Muscle of back (tissue), 11 donors: Measurements from ENCODE around the gene NEUROG2. TPM values are rescaled to one million over a fixed set of nuclear protein-coding genes. Genes with fewer than 3 reads are reported as not detected.

Source experiments
- DNase-seq, 3 donors: peaks; one replicate each; pipeline versions ENCODE4 v3.0.0 to v3.0.0-alpha.2; 2013
- polyA plus RNA-seq, 10 donors: library from polyadenylated mRNA; unstranded; fragments of 120-200 nt; gene quantifications; one replicate each; pipeline ENCODE4 v1.2.1, GENCODE V29; 2013; ENCODE audit not compliant: insufficient read length in 10 of 10

Gene NEUROG2
- polyA plus RNA-seq, 10 donors, result 0.09 TPM; not detected in 9

DNA sequence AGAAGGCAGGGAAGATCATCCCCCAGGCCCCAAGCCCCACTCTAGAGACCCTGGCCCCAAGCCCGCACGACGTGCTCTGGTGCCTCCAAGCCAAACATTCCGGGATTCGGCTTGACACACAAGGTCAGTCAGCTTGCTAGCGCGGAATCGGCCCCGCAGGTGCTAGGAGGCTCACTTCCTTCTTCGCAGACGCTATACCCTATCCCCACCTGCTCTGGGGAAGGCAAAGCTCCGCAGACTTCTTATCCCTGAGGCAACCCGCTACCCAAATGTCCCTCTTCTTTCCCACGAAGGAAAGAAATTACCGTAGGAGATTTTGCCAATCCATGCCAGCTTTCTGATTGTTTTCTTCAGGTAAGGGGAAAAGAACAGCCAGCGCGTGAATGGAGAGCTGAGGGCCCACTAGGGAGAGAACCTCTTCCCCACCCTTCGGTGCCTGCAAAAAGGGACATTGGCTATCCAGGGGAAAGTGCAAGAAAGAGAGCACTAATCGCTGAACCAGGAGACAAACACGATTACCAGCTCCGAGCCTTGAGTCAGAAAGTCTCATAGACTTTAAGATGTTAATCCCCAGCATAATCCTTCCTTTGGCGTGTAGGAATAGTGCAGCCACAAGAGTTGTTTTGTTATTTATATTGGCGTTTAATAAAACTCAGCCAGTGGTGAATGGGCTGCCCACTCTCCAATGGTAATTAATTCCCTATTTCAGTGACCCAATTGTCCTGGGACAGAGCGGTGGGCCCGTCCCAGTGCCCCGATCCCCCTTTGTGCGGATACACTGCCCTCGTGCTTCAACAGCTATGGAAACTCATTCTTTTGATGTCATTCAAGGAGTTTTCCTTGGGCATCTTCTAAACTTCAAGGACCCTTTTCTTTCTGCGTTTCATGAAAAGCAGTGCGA is 5.4 kb upstream of the NEUROG2 start:
- peak in 2 of 3 donors; percentile 2 to 36 for DNase-seq

DNA sequence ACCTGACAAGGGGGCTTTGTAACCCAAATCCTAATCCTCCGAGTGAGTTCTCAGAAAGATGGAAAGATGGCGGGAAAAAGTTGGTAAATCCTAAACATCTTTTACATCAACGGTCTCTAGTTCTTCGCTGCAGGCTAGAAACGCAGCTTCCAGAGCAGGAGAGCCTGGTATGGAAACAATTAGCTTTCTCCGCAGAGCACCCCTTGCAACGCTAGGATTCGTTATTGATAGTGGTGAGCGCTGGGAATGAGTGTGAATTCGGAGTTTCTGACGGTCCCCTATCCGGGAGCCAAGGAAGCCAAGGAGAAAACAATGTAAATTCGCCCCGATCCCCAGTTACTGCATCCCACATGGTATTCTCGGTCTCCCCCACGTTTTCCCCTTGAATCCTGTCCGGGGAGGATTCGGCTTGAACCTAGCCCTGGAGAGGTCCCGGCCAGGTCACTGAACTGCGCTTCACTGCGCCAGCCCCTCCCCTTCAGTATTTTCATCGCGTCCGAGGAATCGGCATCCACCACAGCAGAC is 4.7 kb upstream of the NEUROG2 start:
- peak in 2 of 3 donors; percentile 3 to 24 for DNase-seq

DNA sequence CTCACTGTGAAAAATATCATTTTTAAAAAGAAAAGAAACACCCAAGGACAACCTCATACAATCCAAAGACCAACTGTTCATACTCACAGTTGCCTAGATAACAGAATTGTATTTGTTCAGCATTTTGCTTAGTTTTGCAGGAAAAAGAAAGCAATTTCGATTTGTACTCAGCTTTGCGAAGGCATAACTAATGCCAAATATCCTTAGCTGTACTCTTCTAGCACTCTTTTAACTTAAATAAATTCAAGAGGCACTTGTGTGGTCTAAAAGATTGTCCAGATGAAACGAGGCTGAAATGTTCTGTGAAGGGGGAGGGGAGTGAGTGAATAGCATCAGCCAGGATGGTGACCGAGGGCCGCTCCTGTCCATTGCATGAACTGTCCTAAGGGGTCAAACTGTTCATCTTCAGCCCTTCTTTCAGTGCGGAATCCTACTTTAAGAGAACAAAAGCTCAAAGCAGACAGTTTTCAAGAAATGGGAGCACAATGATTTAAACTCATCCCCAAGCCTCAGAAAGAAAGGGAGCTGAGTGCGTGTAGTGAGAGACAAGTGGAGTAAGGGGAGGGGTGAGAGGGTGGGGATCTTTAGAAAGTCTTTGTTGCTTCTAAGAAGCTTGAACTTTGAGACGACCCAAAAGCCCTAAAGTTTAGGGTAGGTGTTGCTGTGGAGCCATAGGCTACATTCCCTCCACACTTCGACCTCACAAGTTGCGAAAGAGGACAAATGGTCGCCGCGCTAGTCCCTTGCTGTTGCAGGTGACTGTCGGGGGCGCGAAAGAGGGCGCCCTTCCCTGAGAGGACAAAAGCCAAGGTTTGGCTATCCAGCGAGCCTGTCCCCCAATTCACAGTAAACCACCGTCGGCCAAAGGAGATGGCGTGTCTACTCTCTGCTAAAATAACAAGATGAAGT is 4.0 kb upstream of the NEUROG2 start:
- peak in 2 of 3 donors; percentile 4 to 53 for DNase-seq

DNA sequence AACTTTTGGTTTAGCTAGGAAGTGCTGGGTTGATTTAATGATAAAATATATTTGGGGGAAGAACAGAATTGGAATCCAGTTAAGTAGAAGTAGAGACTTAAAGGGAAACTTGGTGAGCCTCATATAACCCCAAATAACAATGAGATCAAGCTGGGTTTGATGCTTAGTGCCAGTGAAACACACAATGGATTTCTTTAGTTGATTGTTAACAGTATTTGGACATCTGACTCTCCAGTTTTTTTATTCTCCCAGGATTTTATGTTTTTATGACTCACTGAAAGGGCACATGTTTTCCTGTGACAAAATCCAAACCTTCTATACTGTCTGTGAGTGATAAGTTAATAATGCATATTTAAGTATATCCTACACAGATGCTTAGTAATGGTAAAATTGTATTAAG is 2.7 kb upstream of the NEUROG2 start:
- DNase-seq, result peak in 1 of 3 donors; percentile 27

DNA sequence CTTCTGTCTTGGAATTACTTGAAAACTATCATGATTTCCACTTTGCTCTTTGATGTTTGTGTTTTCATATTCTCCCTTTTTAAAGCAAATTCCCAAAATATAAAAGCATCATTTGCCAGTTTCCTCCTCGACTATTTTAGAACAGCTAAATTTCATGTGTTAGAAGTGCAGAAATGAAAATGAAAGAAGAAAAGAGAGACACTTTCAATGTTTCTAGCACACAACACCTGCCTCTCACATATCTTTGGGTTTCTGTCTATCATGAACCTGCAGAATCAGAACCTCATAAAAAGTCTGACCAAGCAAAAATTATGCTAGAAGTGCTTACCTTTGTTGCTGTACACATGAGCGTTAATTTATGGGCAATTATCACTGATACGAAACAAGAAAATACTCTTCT is 1.9 kb upstream of the NEUROG2 start:
- DNase-seq, result peak in 1 of 3 donors; percentile 3

DNA sequence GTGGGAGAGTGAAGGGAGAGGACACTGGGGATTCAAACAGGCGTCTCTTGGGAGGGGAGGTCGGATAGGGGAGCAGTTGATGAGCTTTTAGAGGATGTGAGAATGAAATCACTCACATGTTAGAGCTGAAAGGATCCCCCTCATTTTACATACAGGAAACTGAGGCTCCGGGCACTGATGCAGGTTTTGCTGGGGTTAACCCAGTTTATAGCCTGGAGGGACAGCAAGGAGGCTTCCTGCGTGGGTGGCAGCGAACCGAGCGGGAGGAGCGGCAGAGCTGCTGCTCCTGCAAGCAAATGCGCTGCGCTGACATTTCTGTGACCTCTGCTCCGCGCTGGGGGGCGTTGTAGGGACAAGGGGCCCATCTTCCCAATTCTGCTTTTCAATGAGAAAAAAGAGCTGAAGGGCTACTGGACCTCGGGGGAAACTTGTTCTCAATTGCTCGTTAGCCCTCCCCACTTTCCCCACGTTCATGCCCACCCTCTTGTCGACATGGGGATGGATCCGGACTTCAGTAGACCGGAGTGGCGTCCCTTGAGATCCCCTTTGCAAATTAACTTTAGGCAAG is 1.2 kb upstream of the NEUROG2 start:
- peak in 1 of 3 donors; percentile 35 for DNase-seq

DNA sequence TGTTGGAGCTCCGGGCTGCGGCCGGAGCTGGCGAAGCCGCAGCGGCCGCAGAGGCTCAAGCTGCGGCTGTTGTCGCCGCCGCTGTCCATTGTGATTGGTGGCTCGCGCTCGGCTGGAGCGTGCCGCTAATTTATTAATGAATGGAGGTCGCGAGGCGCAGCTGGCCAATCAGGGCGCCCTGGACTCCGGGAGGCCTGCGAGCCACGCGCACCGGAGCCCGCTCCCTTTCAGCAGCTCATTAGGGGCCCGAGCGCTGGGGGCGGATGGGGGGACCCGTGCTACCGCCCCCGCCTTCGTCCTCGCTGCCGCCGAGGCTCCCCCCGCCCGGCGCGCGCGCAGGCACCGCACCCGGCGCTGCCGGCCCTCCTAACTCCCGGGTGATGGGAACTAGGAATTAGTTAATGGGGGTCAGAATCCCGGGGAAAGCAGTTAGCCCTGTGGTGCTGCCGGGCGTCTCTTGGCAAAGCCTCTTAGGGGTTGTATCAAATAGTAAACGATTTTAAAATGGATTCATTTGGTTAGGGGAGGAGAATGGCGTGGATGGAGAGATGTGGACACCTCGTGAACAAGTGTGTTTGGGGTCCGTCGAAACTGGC is 589 bp upstream of the NEUROG2 start:
- DNase-seq, result peak in 2 of 3 donors; percentile 12 to 53

DNA sequence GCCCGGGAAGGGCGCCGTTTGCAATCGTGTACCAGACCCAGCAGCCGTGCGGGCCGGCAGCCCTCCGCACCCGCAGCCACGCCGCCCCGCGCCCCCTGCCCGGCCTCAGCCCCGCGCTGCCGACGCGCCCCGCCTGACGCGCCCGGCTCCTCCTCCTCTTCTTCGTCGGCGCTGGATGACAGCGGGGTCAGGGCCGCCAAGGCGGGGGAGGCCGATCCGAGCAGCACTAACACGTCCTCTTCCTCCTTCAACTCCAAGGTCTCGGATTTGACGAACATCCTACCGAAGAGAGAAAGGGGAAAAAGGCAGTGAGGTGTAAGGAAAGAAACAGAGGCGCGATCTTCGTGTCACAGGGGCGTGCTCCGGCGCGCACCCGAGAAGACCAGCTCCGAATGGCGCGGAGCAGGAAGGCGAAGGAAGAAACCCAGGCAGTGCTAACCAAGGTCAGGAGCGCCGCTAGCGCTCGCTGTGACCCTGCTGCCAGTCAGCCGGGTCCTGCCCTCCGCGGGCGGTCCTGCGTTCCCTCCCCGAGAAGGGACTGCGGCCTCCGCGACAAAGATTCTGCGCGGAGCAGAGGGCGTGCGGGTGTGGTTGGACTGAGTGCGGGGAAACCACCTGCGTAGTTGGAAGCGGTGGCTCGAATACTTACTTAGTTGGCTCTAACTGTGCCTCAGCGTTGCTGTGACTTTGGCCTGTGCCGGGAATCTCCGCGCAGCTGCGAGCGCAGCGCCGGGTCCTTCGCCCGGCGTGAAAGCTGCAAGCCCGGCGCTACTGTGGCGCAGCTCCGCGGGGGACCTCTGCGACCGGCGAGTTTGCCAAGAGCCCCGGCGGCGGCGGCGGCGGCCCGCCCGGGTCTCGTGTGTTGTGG is 548 bp downstream of the NEUROG2 start:
- DNase-seq, result peak in 2 of 3 donors; percentile 54 to 81

DNA sequence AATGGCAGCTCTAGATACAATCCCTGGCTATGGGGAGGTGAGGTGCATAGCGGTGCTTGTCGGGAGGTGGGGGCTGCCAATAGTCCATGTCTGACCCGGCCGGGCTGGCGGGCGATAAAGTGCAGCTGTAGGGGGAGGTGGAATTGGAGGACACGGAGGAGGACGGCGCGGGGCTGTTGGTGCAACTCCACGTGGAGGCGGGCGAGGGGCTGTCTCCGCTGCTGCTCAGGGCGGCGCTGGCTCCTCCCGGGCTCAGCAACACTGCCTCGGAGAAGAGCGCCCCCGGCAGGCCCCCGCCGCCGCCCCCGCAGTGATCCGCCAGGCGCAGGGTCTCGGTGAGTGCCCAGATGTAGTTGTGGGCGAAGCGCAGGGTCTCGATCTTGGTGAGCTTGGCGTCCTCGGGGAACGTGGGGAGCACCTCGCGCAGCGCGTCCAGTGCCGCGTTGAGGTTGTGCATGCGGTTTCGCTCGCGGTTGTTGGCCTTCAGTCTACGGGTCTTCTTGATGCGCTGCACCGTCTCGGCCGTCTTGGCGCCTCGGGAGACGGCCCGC is 1.3 kb downstream of the NEUROG2 start:
- peak in 1 of 3 donors; percentile 3 for DNase-seq

DNA sequence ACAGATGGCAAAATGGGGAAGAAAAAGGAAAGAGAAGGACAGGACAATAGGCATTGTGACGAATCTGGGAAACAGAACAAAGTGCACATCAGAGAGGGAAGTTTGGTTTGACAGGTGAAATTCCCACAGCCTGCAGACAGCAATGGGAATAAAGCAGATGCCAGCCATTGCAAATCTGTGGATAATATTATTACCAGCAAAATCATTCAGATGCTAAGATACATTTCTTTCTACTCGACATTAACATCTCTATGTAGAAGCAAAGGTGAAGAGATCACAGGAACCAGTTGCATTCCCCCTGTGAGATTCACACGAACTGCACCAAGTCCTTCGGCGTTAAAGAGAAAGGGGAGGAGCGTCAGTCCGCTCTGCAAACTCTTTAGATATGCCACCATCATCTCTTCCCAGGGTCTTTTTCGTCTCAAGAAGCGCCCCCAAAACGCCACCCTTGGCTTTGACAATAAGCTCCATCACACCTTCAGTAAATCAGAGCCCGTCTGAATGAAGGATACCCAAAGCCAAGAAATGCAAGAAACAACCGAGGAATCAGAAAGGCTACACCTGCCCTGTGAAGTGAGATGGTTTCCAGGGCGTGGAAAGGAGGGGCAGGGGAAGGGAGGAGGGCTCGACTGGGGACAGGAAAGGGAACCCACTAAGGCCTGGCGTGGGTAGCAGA is 1.9 kb downstream of the NEUROG2 start:
- DNase-seq, result peak in 1 of 3 donors; percentile 22

DNA sequence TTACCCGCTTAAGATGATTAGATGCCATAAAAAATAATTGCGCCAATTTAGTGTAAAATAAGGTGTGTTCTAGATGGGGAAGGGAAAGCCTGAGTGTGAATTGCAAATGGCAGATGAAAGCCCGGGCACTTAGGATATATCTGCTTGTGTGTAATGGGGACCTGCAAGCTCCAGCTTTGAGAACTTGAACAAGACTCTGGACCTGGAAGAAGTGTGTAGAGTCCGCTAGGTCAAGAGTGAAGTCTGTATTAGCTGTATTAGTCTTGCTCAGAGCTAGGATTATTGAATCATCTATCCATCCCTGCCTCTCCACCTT is 4.2 kb downstream of the NEUROG2 start:
- DNase-seq, result no peak

DNA sequence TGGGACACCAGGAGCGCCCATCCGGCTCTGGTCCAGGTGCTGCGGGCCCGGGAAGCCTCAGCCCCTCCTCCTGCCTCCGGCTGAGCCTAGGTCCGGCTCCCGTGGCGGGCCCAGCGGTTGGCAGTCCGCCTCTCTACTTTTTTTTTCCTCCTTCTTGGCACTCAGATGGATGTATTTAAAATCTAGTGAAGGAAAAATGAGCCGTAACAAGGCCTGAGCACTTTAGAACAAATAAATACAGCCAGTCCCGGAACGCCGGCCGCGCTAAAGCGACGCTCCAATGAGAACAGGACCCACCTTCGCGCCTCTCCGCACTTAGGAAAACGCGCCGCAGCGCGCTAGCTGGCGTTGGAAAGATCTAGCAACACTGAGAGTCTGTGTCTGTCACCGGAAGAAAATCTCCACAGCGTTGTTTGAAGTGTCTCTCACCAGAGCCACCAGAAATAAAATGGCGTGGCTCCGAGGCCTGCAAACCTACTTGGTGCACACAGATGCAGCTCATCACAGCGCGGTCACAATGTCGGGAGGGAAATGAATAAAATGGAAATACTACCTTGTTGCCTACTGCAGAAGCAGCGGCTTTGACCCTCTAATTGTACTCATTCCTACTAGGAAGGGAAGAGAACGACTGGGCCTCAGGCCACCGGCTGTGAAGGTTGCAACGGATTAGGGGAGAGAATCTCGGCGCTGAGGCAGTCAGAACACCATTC is 4.7 kb downstream of the NEUROG2 start:
- DNase-seq, result peak in 2 of 3 donors; percentile 19 to 53

DNA sequence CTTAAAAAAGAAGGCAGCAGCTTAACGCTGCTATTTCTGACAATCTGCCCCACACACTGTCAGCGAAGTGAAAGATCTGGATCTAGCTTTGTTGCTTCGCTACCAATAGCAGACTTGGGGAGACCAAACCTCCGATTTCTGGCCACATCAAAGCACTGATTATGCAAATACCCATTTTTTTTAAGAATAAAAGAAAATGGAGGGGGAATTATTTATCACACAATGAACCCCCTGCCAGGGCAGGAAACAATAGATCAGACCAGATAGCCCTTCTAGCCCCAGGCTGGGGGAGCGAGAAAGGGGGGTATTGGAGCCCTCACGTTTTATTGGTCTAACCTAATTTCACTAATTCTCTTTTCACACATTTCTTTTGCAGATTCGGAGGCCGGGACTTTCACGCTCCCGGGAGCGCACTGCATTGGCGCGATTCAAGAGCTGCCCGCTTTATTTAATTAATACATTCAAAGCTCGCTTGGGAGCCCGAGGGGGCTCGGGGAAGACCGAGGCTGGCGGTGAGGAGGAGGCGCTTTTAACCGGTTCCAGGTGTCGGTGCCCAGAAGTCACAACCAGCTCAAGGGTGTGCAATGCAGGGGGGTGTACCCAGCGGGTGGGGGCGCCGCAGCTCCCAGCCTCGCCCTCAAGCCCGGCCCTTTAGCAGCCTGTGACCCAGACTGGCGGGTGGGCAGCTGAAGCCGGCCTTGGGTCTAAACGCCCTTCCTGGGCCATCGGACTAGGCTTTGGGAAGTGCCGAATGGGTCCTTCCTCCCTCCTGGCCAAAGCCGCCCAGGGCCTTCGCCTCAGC is 5.5 kb downstream of the NEUROG2 start:
- peak in 2 of 3 donors; percentile 7 to 38 for DNase-seq

DNA sequence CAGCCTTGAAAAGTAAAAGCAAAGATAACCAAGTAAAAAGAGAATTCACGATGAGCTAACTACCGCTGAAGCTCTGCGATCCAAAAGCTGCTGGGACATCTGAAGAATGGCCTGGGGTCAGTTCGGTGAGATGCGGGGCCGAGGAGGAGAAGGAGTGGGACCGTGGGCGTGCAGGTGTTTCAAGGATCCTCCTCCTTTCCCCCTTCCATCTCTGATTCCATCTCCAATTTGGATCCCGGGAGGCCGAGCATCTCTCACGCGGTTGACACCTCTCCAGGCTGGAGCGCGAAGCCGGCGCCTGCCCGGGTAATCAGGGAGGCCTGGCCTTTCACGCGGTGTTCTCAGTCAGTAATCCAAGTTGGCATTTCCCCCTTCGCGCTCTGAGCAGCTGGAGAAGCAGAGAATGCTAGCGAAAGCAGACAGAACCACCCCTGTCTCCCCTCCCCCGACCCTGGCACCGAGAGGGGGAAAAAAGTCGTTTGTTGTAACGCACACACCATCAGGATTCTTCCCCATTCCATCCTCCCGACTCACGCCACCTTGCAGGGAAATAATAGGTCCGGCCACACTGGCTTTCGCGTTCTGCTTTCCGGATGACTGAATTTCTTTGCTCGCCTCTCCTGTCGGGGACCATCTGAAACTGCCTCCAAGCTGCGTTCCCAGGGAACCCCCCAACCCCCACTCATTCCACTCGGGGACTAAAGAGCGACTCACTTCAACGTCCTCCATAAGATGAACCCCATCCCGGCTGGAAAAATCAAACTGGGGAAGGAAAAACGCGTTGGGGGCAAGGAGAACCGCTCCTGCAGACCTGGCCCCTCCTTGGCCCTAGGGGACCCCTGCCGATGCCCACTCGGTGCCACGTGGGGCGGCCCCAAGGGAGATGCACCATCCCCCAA is 6.5 kb downstream of the NEUROG2 start:
- DNase-seq, result peak in 2 of 3 donors; percentile 13 to 52

DNA sequence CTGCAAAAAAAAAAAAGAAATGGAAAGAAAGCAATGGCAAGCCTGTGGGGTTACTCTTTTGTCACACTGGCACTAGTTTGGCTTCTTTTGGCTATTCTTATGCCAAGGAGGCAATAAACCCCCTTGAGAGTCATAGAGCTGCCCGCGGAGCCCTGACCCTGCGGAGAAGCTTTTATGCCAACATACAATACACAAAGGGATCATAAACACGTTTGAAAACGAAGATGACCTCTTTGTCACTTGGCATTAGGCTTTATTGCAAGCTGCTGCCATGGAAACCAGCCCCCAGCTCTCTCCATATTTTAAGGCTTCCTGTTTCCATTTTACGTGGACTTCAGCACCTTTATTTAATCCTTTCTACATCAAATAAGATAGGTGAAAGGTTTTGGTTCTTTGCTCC is 7.6 kb downstream of the NEUROG2 start:
- DNase-seq, result no peak

DNA sequence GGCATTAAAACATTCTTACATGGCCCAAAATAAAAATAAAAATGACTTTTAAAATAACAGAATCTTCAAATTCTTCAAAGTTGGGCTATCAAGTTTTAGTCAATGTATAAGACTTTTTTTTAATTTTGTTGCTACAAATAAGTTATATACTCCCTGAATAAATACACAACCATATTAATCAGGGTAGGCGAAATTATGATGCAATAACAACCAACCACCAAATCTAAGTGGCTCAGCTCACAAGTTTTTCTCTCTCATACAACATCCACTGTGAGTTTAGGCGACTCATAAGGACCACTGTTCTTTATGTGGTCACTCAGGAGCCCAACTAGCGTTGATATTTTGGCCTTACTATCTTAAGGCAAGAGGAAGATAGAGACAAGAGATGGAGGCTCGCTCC is 11.2 kb downstream of the NEUROG2 start:
- DNase-seq, result no peak

DNA sequence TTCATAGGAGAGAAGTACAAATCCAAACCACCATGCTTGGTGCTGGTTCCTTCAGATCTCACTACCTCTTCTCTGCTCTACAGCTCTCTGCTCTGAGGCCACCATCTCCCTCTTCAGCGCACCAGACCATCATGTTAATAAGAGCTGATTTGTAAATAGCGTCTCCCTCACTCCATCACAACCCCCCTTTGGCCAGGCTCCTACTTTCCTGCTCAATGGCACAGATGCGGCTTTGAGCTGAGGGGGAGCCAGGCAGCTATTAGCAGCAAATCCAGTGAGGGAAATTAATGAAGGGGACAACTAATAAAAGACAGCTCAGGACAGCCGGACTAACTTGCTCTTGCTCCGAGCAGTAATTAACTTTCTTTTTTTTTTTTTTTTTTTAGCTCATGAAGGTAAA is 13.1 kb downstream of the NEUROG2 start:
- DNase-seq, result no peak
